Measurements from ENCODE around the gene CMKLR1. TPM values are rescaled to one million over a fixed set of nuclear protein-coding genes. Genes with fewer than 3 reads are reported as not detected.
A peak's percentile ranks its signal among the peaks of the same experiment; 100 is the strongest.

CMKLR1 gene
- polyA plus RNA-seq, 1 of the 3 experiments (the other 2 are of a cell fraction), result 0.15 TPM

- no peak for DNase-seq
- Histone ChIP-seq H3K79me2 (ENCODE audit: insufficient read depth) (no peaks in the 10 kb centered on the region), H3K4me3 (ENCODE audit: low read depth in 2 of 2, low read length in 1 of 2) (no peak overlapping the region), H3K4me1 (ENCODE audit: control insufficient read depth in 1 of 2, insufficient read depth in 2 of 2, low read depth in 1 of 2, low read length in 1 of 2) (peaks cover 0 to 86% of the 10 kb centered on the region in 2 experiments; a peak in 2 of 4 replicates), H3K27ac (ENCODE audit: low read depth in 2 of 2, low read length in 1 of 2) (peak overlapping the region in 1 of 2 experiments; percentile 93; a peak in 2 of 4 replicates), H2AFZ (ENCODE audit: low read depth) (no peak overlapping the region), H3K9me3 (no peaks in the 10 kb centered on the region), H3K27me3 (ENCODE audit: insufficient read depth) (no peaks in the 10 kb centered on the region), H3K9me2 (no peaks in the 10 kb centered on the region), H3K9ac (no peak overlapping the region), H3K4me2 (no peak overlapping the region), H3K36me3 (replicated peaks in 1 of 2; ENCODE audit: control insufficient read depth in 1 of 2, insufficient read depth in 2 of 2, low read length in 1 of 2) (no peaks in the 10 kb centered on the region), H3F3A (replicated peaks; ENCODE audit: insufficient read depth) (no peaks in the 10 kb centered on the region), H4K20me1 (ENCODE audit: insufficient read depth) (no peaks in the 10 kb centered on the region)
- WGBS (ENCODE audit: low lambda C conversion rate), result 33% methylated on average over 7 of the region's 7 CpGs
- ChIA-PET POLR2A (no interaction called here), CTCF (interaction anchor here (0.7 to 2.2 kb wide), 5 partner anchors 35 to 316 kb away, joined by 3 to 5 read pairs (median 4); no protein-coding TSS in a partner anchor)
- TF ChIP-seq JUND (IDR thresholded peaks at IDR 0.05) (no peak), RFX5 (IDR thresholded peaks at IDR 0.05; ENCODE audit: low read length) (no peak), GATA2 (CRISPR knock-in tag; IDR thresholded peaks at IDR 0.05) (no peak), IRF3 (IDR thresholded peaks at IDR 0.05; ENCODE audit: low read depth, low read length) (no peak), EP300 (IDR thresholded peaks at IDR 0.05; ENCODE audit: borderline replicate concordance in 1 of 2, low read depth in 1 of 2, low read length in 1 of 2) (no peak)
- TF ChIP-seq, protein P1, sequence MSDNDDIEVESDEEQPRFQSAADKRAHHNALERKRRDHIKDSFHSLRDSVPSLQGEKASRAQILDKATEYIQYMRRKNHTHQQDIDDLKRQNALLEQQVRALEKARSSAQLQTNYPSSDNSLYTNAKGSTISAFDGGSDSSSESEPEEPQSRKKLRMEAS (IDR thresholded peaks at IDR 0.05; ENCODE audit: low read depth), result no peak
Measured at GRCh38 chr12:108307006-108307405, 32.1 kb downstream of the CMKLR1 start.

GRCh38 chr12:108306506-108306905, 32.6 kb downstream of the CMKLR1 start:
- Histone ChIP-seq H3K79me2 (ENCODE audit: insufficient read depth) (no peaks in the 10 kb centered on the region), H3K4me3 (ENCODE audit: low read depth in 2 of 2, low read length in 1 of 2) (no peak overlapping the region), H3K9ac (no peak overlapping the region), H3K9me3 (no peaks in the 10 kb centered on the region), H4K20me1 (ENCODE audit: insufficient read depth) (no peaks in the 10 kb centered on the region), H3F3A (replicated peaks; ENCODE audit: insufficient read depth) (no peaks in the 10 kb centered on the region), H3K9me2 (no peaks in the 10 kb centered on the region), H2AFZ (ENCODE audit: low read depth) (no peak overlapping the region), H3K27ac (ENCODE audit: low read depth in 2 of 2, low read length in 1 of 2) (peak overlapping the region in 1 of 2 experiments; percentile 93; a peak in 2 of 4 replicates), H3K36me3 (replicated peaks in 1 of 2; ENCODE audit: control insufficient read depth in 1 of 2, insufficient read depth in 2 of 2, low read length in 1 of 2) (no peaks in the 10 kb centered on the region), H3K27me3 (ENCODE audit: insufficient read depth) (no peaks in the 10 kb centered on the region), H3K4me1 (ENCODE audit: control insufficient read depth in 1 of 2, insufficient read depth in 2 of 2, low read depth in 1 of 2, low read length in 1 of 2) (peaks cover 0 to 81% of the 10 kb centered on the region in 2 experiments; a peak in 2 of 4 replicates), H3K4me2 (no peak overlapping the region)
- no peak for DNase-seq
- no peak for TF ChIP-seq FOXJ3 (CRISPR knock-in tag; IDR thresholded peaks at IDR 0.05)
- WGBS (ENCODE audit: low lambda C conversion rate), result 34% methylated on average over 3 of the region's 3 CpGs
- CTCF ChIA-PET, result interaction anchor here (1.0 to 2.2 kb wide), 4 partner anchors 30 to 316 kb away, joined by 4 to 5 read pairs (median 5); no protein-coding TSS in a partner anchor
- POLR2A ChIA-PET, result no interaction called here

GRCh38 chr12:108305991-108306501, 33.1 kb downstream of the CMKLR1 start:
- Histone ChIP-seq H3K4me1 (ENCODE audit: control insufficient read depth in 1 of 2, insufficient read depth in 2 of 2, low read depth in 1 of 2, low read length in 1 of 2) (peaks cover 0 to 77% of the 10 kb centered on the region in 2 experiments; a peak in 2 of 4 replicates), H3K9ac (no peak overlapping the region), H3K4me2 (no peak overlapping the region), H3F3A (replicated peaks; ENCODE audit: insufficient read depth) (no peaks in the 10 kb centered on the region), H3K27me3 (ENCODE audit: insufficient read depth) (no peaks in the 10 kb centered on the region), H2AFZ (ENCODE audit: low read depth) (no peak overlapping the region), H3K9me3 (no peaks in the 10 kb centered on the region), H3K36me3 (replicated peaks in 1 of 2; ENCODE audit: control insufficient read depth in 1 of 2, insufficient read depth in 2 of 2, low read length in 1 of 2) (no peaks in the 10 kb centered on the region), H3K9me2 (no peaks in the 10 kb centered on the region), H4K20me1 (ENCODE audit: insufficient read depth) (no peaks in the 10 kb centered on the region), H3K79me2 (ENCODE audit: insufficient read depth) (no peaks in the 10 kb centered on the region), H3K4me3 (ENCODE audit: low read depth in 2 of 2, low read length in 1 of 2) (no peak overlapping the region), H3K27ac (ENCODE audit: low read depth in 2 of 2, low read length in 1 of 2) (peak overlapping the region in 1 of 2 experiments; percentile 93; a peak in 2 of 4 replicates)
- CTCF ChIA-PET, result interaction anchor here (0.9 to 2.2 kb wide), 11 partner anchors 9 to 315 kb away, joined by 3 to 6 read pairs (median 4); partner anchors contain the start of gene WSCD2
- POLR2A ChIA-PET, result no interaction called here
- DNase-seq, result no peak
- no peak for TF ChIP-seq FOXM1 (IDR thresholded peaks at IDR 0.05; ENCODE audit: low read depth)
- TF ChIP-seq USF1 (IDR thresholded peaks at IDR 0.05; ENCODE audit: borderline replicate concordance, low read depth), result no peak
- no peak for TF ChIP-seq CHD2 (IDR thresholded peaks at IDR 0.05; ENCODE audit: low read length, partially characterized antibody)
- TF ChIP-seq IRF3 (IDR thresholded peaks at IDR 0.05; ENCODE audit: low read depth, low read length), result no peak
- no peak for TF ChIP-seq MEF2A (IDR thresholded peaks at IDR 0.05; ENCODE audit: borderline replicate concordance, low read depth)
- no peak for TF ChIP-seq EZH2phosphoT487 (IDR thresholded peaks at IDR 0.05; ENCODE audit: borderline replicate concordance, low read depth)
- TF ChIP-seq RXRA (IDR thresholded peaks at IDR 0.05; ENCODE audit: borderline replicate concordance, low read depth), result no peak
- no peak for TF ChIP-seq RFX5 (IDR thresholded peaks at IDR 0.05; ENCODE audit: low read length)
- TF ChIP-seq SMC3 (IDR thresholded peaks at IDR 0.05; ENCODE audit: low read depth, low read length), result no peak
- no peak for TF ChIP-seq CTCF (IDR thresholded peaks at IDR 0.05)
- no peak for TF ChIP-seq TCF12 (IDR thresholded peaks at IDR 0.05)
- TF ChIP-seq GATA2 (CRISPR knock-in tag; IDR thresholded peaks at IDR 0.05), result no peak
- 50% methylated on average over 10 of the region's 10 CpGs for WGBS (ENCODE audit: low lambda C conversion rate)

All from SK-N-SH (cell line).